Keratinocyte (primary cell): Measurements from ENCODE around the gene BPIFA3.

Experiments used
- CTCF ChIP-seq, 3 experiments: IDR thresholded peaks in 1 of 3; conservative IDR thresholded peaks in 1 of 3; optimal IDR thresholded peaks in 1 of 3; 2 replicates in 2 of 3; 3 replicates in 1 of 3; pipeline versions ENCODE3 to v1.5.1; 2011; ENCODE audit warnings: low read length in 3 of 3, mild to moderate bottlenecking in 3 of 3, moderate library complexity in 2 of 3, control low read depth in 1 of 3, inconsistent platforms in 1 of 3; ENCODE audit not compliant: insufficient read depth in 2 of 3; ENCODE audit errors: extremely low read depth in 1 of 3
- EZH2 ChIP-seq: IDR thresholded peaks from one replicate; pipeline ENCODE4 v1.6.1; 2012; ENCODE audit warnings: inconsistent platforms, mild to moderate bottlenecking, low read length, moderate library complexity

DNA sequence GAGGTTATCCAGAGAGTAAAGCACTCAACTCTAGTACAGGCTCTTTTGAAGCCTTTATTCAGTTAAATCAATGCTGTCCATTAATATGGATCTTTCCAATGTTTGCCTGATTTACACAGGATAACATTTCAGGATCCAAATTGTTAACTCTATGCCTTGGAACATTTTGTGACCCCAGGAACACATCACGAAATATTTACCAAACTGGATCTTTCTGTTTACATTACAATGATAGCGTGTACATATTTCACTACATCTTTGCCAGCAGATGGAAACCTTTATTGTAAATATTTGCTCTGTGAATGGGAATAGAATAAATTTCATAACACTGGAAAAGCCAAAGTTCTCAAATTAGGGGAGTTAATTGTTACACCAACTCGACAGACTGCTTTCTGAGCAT is 25.7 kb upstream of the BPIFA3 start:
- no peak for TF ChIP-seq CTCF (optimal IDR thresholded peaks at IDR 0.05 in 1 of 3, IDR thresholded peaks at IDR 0.05 in 1 of 3, conservative IDR thresholded peaks at IDR 0.05 in 1 of 3; ENCODE audit: extremely low read depth in 1 of 3, insufficient read depth in 2 of 3, low read length in 3 of 3)
- TF ChIP-seq EZH2: no peak
